ENCODE results near the gene GJC3. TPM values are rescaled to one million over a fixed set of nuclear protein-coding genes. Genes with fewer than 3 reads are reported as not detected.

GJC3 gene
- total and polyA plus RNA-seq, 2 of the 13 experiments (the other 11 are each of a cell fraction or from before 2014, with no cell fraction given) = 0.75 to 1.4 TPM

GRCh38 chr7:99943641-99944496 lies 14.4 kb upstream of the GJC3 start (continued):
- TF ChIP-seq, protein P1, sequence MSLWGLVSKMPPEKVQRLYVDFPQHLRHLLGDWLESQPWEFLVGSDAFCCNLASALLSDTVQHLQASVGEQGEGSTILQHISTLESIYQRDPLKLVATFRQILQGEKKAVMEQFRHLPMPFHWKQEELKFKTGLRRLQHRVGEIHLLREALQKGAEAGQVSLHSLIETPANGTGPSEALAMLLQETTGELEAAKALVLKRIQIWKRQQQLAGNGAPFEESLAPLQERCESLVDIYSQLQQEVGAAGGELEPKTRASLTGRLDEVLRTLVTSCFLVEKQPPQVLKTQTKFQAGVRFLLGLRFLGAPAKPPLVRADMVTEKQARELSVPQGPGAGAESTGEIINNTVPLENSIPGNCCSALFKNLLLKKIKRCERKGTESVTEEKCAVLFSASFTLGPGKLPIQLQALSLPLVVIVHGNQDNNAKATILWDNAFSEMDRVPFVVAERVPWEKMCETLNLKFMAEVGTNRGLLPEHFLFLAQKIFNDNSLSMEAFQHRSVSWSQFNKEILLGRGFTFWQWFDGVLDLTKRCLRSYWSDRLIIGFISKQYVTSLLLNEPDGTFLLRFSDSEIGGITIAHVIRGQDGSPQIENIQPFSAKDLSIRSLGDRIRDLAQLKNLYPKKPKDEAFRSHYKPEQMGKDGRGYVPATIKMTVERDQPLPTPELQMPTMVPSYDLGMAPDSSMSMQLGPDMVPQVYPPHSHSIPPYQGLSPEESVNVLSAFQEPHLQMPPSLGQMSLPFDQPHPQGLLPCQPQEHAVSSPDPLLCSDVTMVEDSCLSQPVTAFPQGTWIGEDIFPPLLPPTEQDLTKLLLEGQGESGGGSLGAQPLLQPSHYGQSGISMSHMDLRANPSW (CRISPR knock-in tag; IDR thresholded peaks at IDR 0.05; ENCODE audit: borderline replicate concordance) = no peak
- TF ChIP-seq ATF7-NPFF (CRISPR knock-in tag; IDR thresholded peaks at IDR 0.05; ENCODE audit: low read depth) = no peak
- TF ChIP-seq, protein P2, sequence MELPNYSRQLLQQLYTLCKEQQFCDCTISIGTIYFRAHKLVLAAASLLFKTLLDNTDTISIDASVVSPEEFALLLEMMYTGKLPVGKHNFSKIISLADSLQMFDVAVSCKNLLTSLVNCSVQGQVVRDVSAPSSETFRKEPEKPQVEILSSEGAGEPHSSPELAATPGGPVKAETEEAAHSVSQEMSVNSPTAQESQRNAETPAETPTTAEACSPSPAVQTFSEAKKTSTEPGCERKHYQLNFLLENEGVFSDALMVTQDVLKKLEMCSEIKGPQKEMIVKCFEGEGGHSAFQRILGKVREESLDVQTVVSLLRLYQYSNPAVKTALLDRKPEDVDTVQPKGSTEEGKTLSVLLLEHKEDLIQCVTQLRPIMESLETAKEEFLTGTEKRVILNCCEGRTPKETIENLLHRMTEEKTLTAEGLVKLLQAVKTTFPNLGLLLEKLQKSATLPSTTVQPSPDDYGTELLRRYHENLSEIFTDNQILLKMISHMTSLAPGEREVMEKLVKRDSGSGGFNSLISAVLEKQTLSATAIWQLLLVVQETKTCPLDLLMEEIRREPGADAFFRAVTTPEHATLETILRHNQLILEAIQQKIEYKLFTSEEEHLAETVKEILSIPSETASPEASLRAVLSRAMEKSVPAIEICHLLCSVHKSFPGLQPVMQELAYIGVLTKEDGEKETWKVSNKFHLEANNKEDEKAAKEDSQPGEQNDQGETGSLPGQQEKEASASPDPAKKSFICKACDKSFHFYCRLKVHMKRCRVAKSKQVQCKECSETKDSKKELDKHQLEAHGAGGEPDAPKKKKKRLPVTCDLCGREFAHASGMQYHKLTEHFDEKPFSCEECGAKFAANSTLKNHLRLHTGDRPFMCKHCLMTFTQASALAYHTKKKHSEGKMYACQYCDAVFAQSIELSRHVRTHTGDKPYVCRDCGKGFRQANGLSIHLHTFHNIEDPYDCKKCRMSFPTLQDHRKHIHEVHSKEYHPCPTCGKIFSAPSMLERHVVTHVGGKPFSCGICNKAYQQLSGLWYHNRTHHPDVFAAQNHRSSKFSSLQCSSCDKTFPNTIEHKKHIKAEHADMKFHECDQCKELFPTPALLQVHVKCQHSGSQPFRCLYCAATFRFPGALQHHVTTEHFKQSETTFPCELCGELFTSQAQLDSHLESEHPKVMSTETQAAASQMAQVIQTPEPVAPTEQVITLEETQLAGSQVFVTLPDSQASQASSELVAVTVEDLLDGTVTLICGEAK (IDR thresholded peaks at IDR 0.05) = no peak
- TF ChIP-seq, protein P2 (CRISPR knock-in tag; IDR thresholded peaks at IDR 0.05) = no peak

Measured in HepG2 (cell line).